NCI-H2107 treated with DMSO at 0.1 percent for 48 hours (cell line): ENCODE data around the gene MOCS3.

ENCODE experiments used
- DNase-seq: peaks from one replicate; lab custom pipeline; 2025; ENCODE audit not compliant: unreplicated experiment; lab: John Stamatoyannopoulos, UW

MOCS3 gene, protein sequence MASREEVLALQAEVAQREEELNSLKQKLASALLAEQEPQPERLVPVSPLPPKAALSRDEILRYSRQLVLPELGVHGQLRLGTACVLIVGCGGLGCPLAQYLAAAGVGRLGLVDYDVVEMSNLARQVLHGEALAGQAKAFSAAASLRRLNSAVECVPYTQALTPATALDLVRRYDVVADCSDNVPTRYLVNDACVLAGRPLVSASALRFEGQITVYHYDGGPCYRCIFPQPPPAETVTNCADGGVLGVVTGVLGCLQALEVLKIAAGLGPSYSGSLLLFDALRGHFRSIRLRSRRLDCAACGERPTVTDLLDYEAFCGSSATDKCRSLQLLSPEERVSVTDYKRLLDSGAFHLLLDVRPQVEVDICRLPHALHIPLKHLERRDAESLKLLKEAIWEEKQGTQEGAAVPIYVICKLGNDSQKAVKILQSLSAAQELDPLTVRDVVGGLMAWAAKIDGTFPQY

DNA sequence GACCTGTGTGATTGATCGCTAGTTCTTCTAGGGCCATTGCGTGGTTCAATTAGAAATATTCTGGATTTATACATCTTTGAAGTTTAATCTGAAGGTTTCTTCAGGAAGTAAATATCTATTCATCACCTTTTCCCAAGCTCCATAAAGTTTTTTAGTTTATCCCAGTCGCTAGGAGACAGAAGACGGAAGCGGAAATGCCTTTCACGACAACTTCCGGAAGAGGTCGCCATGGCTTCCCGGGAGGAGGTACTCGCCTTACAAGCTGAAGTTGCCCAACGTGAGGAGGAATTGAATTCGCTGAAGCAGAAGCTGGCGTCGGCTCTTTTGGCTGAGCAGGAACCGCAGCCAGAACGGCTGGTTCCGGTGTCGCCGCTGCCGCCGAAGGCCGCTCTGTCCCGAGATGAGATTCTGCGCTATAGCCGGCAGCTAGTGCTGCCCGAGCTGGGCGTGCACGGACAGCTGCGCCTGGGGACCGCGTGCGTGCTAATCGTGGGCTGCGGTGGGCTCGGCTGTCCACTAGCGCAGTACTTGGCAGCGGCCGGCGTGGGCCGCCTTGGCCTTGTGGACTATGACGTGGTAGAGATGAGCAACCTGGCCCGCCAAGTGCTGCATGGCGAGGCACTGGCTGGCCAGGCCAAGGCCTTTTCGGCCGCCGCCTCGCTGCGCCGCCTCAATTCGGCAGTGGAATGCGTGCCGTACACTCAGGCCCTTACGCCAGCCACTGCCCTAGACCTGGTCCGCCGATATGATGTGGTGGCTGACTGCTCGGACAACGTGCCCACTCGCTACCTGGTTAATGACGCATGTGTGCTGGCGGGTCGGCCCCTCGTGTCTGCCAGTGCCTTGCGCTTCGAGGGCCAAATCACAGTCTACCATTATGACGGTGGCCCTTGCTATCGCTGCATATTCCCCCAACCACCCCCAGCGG, at the start of gene MOCS3:
Gene MOCS3 (plus strand): TSS at position 204 of the 928 bp plus-strand sequence. CDS start 25 bp downstream, at position 229.
- peak; percentile 89 for DNase-seq

DNA sequence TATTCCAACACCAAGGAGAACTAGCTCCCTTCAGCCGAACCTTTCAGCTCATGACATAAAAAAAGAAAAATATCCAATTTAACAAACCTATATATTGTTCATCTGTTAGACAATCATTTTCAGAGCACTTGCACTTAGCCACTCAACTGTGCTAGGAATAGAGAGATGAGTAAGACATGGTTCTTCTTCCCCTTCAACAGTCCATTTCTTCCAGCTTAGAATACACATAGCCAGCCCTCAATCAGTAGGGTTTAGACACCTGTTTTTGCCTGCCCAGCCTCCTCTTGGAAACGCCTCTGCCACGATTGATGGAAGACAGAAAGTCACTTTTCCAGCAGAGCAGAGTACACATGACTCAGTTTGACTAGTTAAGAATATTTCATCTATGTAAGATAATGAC, 49.2 kb upstream of the MOCS3 start:
- DNase-seq = no peak

GRCh38 chr20:50911030-50911429, 47.6 kb upstream of the MOCS3 start:
- DNase-seq = no peak

- DNase-seq = no peak
These were observed 46.9 kb upstream of the MOCS3 start for GRCh38 chr20:50911716-50912115.

DNA sequence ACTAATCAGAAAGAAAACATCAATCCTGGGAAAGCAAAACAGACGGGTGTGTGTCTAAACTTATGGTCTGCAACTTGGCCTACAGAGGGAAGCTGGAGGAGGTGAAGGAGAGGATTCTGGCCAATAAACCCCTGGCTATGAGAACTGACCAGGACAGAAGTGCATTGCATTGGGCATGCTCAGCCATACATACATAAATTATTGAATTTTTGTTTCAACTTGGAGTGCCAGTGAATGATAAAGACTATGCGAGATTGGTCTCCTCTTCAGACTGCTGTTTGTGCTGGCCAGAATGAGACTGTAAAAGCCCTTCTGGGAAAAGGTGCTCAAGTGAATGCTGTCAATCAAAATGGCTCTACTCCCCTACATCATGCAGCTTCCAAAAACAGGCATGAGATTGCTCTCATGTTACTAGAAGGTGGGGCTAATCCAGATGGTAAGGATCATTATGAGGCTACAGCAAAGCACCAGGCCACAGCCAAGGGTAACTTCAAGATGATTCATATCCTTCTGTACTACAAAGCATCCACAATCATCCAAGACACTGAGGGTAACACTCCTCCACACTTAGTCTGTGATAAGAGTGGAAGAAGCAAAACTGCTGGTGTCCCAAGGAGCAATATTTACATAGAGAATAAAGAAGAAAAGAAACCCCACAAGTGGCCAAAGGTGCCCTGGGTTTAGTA, 44.8 kb upstream of the MOCS3 start:
- peak; percentile 43 for DNase-seq

DNA sequence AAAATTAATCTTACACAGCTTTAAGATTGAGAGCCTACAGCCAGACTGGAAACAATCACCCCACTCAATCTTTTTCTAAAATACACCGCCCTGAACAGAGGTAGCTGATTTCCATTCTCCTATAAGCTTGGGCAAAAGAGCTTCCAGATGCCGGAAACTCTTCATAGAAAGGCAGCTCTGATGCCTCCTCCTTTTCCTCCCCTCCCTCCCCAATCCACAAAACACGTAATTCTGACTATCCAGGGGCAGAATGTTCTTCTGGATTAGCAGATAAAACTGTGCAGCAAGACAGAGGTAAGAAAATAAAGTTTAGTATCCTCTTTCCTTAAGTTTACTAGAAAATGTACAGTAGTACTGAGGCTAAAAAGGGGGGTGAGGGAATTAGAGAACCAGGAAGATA, 43.2 kb upstream of the MOCS3 start:
- DNase-seq = no peak

DNA sequence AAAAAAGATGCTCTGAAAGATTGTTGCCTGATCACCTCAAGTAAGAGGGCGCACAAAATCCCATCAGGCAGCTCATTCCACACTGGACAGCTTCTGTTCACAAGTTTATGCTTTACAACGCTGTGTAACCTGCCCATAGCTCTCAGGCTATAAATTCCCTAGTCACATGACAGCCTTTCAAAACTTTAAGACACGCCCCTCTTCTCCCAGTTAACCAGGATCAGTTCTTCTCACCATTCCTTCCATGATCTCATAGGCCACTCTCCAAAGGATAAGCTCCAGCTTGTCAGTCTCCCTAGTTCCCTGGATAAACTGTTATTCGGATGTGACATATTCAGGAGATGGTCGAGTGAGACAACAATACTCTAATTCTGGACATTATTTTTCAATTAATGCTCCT, 42.4 kb upstream of the MOCS3 start:
- DNase-seq = no peak

GRCh38 chr20:50916934-50917333, 41.7 kb upstream of the MOCS3 start:
- DNase-seq = no peak

DNA sequence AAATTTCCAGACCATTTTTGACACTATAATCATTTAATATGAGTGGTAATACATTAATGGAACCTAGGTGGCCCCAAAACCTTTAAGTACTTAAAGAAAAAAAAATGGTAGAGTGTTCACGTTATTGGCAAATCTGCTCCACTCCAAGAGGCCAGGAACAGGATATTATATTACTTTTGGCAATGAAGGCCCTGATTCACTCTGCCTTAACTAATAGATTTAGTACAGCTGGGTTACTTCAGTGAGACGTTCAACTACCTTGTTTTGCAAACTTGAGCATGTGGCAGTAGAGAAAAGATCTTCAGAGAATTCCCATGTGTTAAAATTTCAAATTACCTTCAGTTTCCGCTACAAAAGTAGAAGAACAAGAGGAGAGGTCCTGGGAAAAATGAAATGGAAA, 40.2 kb upstream of the MOCS3 start:
- no peak for DNase-seq

DNA sequence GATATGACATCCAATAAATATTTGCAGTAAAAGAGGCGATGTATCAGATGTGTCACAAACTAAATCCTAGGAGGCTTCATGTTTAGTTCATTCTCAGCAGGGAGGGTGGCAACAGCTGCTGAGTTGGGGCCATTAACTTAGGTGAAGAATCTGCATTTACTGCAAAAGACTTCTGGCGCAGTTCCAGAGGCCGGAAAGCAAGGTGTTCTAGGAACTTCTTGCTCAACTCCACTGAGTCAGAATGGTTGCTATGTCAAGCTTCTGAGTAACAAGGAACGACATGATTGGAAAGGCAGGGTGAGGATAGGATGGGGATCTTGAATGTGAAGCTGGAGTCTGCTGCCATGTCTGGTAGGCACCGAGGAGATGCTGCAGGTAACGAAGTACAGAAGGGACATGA, 39.1 kb upstream of the MOCS3 start:
- DNase-seq = no peak

- DNase-seq = no peak
These were observed 37.6 kb upstream of the MOCS3 start for GRCh38 chr20:50920997-50921396.

DNA sequence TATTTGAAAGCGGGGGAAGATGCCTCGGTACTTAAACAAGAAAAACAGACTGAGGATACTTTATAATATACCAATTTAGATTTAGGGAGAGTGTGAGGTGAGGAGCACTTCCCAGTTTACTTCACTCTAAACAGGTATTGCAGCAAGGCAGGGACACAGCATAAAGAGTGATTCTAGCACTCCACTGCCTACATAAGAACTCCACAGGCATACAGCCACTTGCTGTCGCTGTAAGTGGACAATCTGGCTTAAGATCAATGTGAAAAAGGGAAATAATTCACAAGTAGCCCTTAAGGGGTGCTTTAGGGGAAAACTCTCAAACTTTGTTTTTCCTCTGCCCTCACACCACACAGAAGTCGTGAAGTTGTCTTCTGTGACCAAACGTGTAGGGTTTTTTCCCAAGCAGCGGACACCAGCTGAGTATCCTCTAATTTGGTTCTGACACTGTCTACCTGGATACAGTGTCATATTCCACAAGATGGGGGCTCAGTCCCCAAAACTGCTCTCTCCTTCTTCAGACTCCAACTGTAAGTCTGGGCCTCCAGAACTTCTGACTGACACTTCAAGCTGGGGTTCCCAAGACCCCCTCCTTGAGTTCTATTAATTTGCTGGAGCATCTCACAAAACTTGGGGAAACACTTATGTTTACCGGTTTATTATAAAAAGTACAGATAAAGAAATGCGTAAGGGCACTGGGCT, 36.7 kb upstream of the MOCS3 start:
- no peak for DNase-seq

DNA sequence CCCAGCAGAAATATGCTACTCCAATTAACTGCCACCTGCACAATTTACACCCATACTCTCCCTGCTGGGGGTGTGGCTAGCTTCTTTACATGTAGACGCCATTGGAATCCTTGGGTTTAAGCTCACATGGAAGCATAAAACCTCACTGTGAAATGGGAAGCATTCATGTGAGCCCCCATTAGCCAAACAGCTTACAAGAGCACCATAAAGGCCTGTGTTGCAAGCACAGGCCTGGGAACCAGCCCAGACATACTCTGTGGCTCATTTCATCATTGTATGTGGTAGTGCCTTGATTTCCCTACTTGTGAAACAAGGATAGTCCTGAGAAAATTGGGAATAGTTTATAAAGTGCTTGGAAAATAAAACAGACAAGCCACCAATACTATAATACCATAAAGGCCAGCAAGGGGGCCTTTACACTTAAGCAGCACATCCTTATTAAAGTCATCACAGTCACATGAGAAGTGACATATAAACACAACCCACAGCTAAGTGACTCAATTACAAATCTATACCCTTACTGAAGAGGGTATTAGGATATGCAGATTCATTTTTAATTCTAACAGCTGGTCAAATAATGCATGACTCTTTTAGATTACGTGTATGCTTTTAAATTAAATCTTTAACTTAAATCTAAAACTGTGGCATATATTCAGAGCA, 34.2 kb upstream of the MOCS3 start:
- no peak for DNase-seq

DNA sequence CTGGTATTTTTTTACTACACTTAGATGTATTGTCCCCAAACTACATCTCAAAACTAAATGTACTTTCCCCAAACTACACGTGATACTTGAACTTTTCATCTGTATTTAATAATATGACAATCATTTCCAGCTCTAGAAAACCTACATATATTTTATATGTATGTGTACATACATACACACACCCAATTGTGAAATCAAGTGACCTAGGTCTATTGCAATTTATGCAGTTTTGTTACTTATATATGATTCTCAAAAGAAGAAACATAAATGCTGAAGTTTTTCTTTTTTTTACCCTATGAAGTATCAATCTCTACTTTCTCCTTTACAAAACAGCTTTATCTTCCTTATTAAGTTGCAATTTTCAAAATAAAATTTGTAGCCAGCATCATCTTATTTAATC, 32.1 kb upstream of the MOCS3 start:
- DNase-seq = no peak

DNA sequence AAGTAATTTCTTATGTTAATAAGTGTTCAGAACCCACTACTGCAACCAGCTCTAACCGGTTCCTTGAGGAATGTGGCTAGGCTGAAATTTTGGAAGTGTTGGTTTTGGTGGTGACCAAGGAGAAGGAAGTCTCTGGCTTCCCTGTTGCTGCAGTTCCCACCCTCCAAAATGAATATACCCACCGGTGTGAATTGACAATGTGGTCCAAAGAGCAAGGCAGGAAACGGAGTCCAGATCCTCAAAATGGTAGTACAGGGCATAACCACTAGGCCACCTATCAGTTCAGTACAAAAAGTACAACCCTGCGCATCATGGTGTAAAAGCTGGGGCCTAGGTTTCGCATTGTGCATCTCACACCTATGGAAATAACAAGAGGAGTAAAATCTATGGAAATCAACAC, 30.1 kb upstream of the MOCS3 start:
- no peak for DNase-seq

DNA sequence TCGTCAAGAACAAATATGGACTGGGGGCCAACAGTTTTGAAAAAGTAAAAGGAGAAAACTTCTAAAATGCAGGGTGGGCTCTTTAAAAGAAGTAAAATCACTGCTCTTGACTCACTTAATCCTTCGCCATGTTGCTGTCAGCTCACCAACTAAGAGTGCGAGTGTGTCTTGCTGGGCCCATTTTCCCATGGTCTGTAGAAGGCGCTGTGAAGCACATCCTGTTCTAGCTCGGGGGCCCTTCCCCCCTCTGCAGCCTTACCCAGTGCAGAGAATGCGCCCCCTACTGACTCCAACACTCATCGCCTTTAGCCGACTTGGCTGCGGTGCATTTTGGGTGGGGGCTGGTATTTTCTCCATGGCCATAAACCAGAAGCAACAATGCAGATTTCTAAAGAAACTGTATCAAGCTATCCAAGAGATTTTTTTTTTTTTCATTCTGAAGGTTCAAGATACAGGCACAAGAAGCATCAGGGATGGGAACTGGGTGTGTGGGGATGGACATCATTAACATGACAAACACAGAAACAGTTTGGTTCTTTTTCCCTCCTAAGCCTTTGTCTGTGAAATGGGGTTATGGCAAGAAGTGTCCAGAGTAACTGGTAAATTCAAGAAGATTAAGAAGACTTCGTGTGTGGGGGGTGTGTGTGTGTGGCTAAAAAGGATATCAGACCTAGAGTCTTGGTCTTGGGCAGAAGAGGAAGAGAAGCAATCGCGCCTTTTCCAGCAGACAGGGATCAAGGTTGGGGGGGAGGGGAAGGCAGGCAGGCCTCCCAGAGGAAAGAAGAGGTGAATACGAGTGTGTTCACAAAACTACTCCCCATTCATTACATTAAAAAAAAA, 29.1 kb upstream of the MOCS3 start:
- DNase-seq = peak; percentile 85

DNA sequence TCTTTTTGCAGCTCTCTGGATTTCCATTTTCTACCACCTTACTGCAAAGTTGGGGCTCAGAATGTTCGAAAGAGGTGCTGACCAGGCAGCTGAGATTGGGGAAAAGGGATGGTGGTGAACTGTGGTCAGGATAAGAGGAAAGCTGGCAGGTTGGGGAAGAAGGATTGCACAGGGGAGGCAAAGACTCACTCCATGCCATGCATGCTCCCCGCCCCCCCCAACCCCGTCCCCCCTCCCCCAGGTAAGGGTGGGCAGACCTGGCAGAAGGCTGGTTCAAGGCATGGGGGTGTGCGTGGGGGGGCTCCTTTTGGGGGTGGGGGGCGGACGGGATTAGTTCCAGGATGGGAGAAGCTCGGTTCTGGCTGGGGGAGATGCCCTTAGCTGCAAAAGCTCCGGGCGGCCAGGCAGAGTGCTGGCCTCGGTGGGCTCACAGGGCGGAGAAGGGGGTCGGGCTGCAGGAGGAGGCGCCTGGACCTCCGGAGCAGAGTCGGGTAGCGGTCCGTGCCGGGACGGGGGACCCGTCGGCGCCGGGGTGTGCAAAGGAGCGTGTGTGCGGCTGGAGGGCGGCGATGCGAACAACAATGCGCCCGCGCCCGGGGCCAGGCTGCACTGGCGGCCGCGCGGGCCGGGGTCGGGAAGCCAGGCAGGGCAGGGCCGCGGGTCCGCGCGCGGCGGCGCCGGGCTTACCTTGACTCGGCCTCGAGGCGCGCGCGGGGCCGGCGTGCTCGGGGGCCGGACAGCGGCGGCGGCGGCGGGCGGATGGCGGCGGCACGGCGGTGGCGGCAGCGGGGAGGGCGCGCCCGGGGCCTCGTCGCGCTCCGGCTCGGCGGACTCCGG, 28.3 kb upstream of the MOCS3 start:
- DNase-seq = no peak

- no peak for DNase-seq
These were observed 27.7 kb upstream of the MOCS3 start for GRCh38 chr20:50930976-50931305.
